Ovary (tissue), 9 donors: ENCODE measurements around the gene LAMA2. TPM values are rescaled to one million over a fixed set of nuclear protein-coding genes. Genes with fewer than 3 reads are reported as not detected.

ENCODE experiments used
- DNase-seq, 5 donors: peaks; one replicate each; pipeline ENCODE4 v3.0.0-alpha.2; 2019 to 2020
- H3K27ac ChIP-seq, 2 donors: fragments of 200-600 bp; one replicate each; pipeline versions ENCODE4 v1.5.1 to v1.8.0; 2019 to 2022
- H3K27me3 ChIP-seq: fragments of 200-600 bp; one replicate; pipeline ENCODE4 v1.8.0; 2022
- H3K36me3 ChIP-seq: fragments of 200-600 bp; sonication (generic); one replicate; pipeline ENCODE4 v1.5.1; 2019
- H3K4me1 ChIP-seq: one replicate; pipeline ENCODE4 v1.8.1; 2013; ENCODE audit warnings: mild to moderate bottlenecking, moderate library complexity; ENCODE audit not compliant: insufficient read depth
- H3K4me3 ChIP-seq: fragments of 200-600 bp; sonication (generic); one replicate; pipeline ENCODE4 v1.5.1; 2017
- H3K9me3 ChIP-seq, 2 donors: fragments of 200-600 bp in 1 of 2; sonication (generic) in 1 of 2; one replicate each; pipeline versions ENCODE4 v1.5.1 to v1.8.1; 2013 to 2019; ENCODE audit warnings: mild to moderate bottlenecking in 1 of 2, moderate library complexity in 1 of 2
- EP300 ChIP-seq: sonication (generic); formaldehyde crosslinking; IDR thresholded peaks from one replicate; pipeline ENCODE4 v1.6.1; 2017; ENCODE audit warnings: antibody characterized with exemption
- POLR2A ChIP-seq: fragments of 450-650 bp; IDR thresholded peaks from one replicate; pipeline ENCODE4 v1.6.1; 2017; ENCODE audit warnings: antibody characterized with exemption, mild to moderate bottlenecking, moderate library complexity
- WGBS, 3 donors: extraction: QIAGEN DNeasy Blood & Tissue Kit in 1 of 3; methylation state at CpG; one replicate each; pipeline versions ENCODE4 v1.1.5 to v1.1.7; 2013 to 2017; 5-methylcytosine and 5-hydroxymethylcytosine counted together
- intact Hi-C, 4 donors: fragments of 100-400 bp; cut with DNase I; formaldehyde crosslinking; loops; one replicate each; pipeline versions ENCODE4 v1.11.0 to v1.15.1; 2022 to 2023
- polyA plus RNA-seq, 2 donors: library from polyadenylated mRNA; stranded (reverse); fragments of 200-250 nt in 1 of 2; fragments of 350-450 nt in 1 of 2; fragmentation: Illumina TruSeq in 1 of 2; extraction: RNeasy Lipid Tissue Mini Kit (QIAGEN cat#74804) in 1 of 2; gene quantifications; one replicate each; pipeline ENCODE4 v1.2.3, GENCODE V29; 2013 to 2014
- total RNA-seq, 7 donors: library from RNA; depleted of rRNA in 2 of 7; stranded (reverse); fragments of >200 nt in 2 of 7; fragmentation: NEBNext Ultra II Directional in 3 of 7; extraction: Animal tissue kit (Norgen Biotek cat#: 25700) in 3 of 7; gene quantifications; one replicate each; pipeline versions ENCODE4 v1.1.0 to v1.2.4, GENCODE V29; 2016 to 2023
- TF ChIP-seq, protein P1 (sequence below), 3 donors: fragments of 450-650 bp in 2 of 3; fragments of 200-600 bp in 1 of 3; IDR thresholded peaks; one replicate each; pipeline versions ENCODE4 v1.5.1 to v1.8.0; 2016 to 2022; ENCODE audit warnings: antibody characterized with exemption in 3 of 3, mild to moderate bottlenecking in 1 of 3
- donor health status: DM: no; HTN: no; CAD: no; lungs with moderate emphysema.
- donor health status: DM: no; HTN: no; CAD: no.
- donor health status: Bipolar disorder and iron deficiency.
- donor health status: DM: yes; HTN: yes; CAD: no.
- donor health status: DM: no; HTN: no; CAD: no.
- donor health status: DM: yes; HTN: yes; CAD: no.

LAMA2 gene
- total and polyA plus RNA-seq, 9 donors, result 42.5 to 226 (median 121) TPM

DNA sequence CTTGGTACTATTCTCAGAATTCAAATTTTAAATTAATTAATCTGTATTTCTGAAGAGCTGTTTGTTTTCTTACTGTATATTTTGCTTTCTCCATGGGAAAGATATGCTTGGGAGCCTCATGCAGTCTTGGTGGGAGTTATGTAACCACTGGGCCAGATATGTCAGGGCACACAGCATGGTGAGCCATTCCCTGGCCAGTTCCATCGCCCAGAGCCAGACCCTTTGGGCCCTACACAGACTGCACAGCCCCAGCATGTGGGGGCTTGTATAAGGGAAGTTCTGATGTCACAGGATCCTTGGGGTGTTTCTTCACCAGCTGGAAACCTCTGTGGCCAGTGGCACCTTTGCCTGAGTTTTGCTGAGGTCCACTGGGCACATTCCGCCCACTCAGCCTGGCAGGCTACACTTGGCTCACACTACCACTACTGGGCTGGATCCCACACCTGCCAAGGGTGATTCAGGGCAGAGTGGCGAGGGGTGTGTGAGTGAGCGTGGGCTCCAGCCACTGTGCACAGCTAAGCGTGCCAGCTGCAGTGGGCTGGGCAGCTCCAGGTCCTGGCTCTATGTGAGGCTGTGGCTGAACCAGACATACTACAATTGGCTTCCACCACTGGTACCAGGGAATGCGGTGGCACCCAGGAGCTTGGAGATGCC is 533.5 kb downstream of the LAMA2 start:
- H3K27me3 ChIP-seq, result no peaks in the 10 kb centered on the region
- TF ChIP-seq EP300, result no peak
- TF ChIP-seq, protein P1, sequence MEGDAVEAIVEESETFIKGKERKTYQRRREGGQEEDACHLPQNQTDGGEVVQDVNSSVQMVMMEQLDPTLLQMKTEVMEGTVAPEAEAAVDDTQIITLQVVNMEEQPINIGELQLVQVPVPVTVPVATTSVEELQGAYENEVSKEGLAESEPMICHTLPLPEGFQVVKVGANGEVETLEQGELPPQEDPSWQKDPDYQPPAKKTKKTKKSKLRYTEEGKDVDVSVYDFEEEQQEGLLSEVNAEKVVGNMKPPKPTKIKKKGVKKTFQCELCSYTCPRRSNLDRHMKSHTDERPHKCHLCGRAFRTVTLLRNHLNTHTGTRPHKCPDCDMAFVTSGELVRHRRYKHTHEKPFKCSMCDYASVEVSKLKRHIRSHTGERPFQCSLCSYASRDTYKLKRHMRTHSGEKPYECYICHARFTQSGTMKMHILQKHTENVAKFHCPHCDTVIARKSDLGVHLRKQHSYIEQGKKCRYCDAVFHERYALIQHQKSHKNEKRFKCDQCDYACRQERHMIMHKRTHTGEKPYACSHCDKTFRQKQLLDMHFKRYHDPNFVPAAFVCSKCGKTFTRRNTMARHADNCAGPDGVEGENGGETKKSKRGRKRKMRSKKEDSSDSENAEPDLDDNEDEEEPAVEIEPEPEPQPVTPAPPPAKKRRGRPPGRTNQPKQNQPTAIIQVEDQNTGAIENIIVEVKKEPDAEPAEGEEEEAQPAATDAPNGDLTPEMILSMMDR (IDR thresholded peaks at IDR 0.05), result no peak
- TF ChIP-seq POLR2A, result no peak
- 98 to 100% (median 98%) methylated on average over 5 to 6 of the region's 6 CpGs for WGBS, 3 donors
- H3K27ac ChIP-seq, result no peak overlapping the region
- H3K4me1 ChIP-seq, result no peaks in the 10 kb centered on the region
- H3K4me3 ChIP-seq, result no peak overlapping the region
- DNase-seq, result no peak
- no peaks in the 10 kb centered on the region for H3K9me3 ChIP-seq
- H3K36me3 ChIP-seq, result no peaks in the 10 kb centered on the region
- intact Hi-C loops, result no loop called here

- Histone ChIP-seq H3K27ac (no peak overlapping the region), H3K27me3 (no peaks in the 10 kb centered on the region), H3K36me3 (no peaks in the 10 kb centered on the region), H3K4me3 (no peak overlapping the region), H3K9me3 (no peaks in the 10 kb centered on the region), H3K4me1 (no peaks in the 10 kb centered on the region)
- intact Hi-C loops, result no loop called here
- 92 to 97% (median 94%) methylated on average over 8 of the region's 8 CpGs for WGBS, 3 donors
- TF ChIP-seq, protein P1 (IDR thresholded peaks at IDR 0.05), result no peak
- TF ChIP-seq POLR2A, result no peak
- no peak for TF ChIP-seq EP300
- no peak for DNase-seq
Measured at GRCh38 chr6:129417416-129418086, 534.6 kb downstream of the LAMA2 start.

DNA sequence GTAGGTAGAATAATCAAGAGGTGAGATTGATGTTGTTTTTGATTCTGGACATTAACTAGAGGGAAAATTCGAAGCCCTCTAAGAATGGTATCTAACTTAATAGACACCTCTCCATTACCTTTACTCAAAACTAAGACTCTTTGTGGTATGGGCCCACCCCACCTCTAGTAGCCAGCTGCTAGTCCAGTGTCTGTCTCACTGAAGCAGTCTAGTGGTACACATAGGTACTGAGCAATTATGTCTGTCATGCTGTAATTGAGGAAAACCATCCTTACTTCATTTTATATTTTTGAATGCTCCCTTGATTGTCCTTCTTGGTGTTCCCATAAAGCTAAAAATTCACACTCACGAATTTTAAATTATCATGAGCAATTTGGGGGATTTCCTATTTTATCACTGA is 536.4 kb downstream of the LAMA2 start:
- WGBS, 3 donors, result 87 to 93% (median 87%) methylated on average over 2 of the region's 2 CpGs
- Histone ChIP-seq H3K27me3 (no peaks in the 10 kb centered on the region), H3K4me3 (no peak overlapping the region), H3K36me3 (no peaks in the 10 kb centered on the region), H3K4me1 (no peaks in the 10 kb centered on the region), H3K27ac (no peak overlapping the region), H3K9me3 (no peaks in the 10 kb centered on the region)
- intact Hi-C loops, result no loop called here
- TF ChIP-seq EP300 (no peak), POLR2A (no peak)
- TF ChIP-seq, protein P1 (IDR thresholded peaks at IDR 0.05), result no peak
- DNase-seq, result no peak

DNA sequence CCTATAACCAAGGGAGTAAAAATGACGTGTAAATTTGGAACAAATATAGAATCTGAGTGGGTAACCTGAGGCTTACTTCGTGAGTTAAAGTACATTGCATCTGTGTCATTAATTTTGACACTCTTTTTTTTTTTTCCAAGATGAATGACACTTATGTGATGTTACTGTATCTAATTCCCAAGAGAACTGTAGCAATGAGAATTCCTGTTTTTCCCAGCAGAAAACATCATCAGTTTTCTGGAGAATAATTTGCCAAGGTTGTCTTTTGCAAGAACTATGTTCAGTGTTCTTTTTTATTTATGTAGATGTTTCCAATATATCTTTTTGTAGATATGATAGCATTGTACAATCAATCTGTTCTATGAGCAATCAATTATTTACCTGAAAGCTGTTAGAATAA is 543.4 kb downstream of the LAMA2 start:
- WGBS, 3 donors, result 80 to 90% (median 88%) methylated on average over 2 of the region's 2 CpGs
- no peaks in the 10 kb centered on the region for H3K36me3 ChIP-seq

More for the DNA sequence above, 543.4 kb downstream of the LAMA2 start:
- TF ChIP-seq POLR2A (no peak), EP300 (no peak)
- TF ChIP-seq, protein P1 (IDR thresholded peaks at IDR 0.05), result no peak
- Histone ChIP-seq H3K4me3 (no peak overlapping the region), H3K27me3 (no peaks in the 10 kb centered on the region), H3K4me1 (no peaks in the 10 kb centered on the region), H3K9me3 (no peaks in the 10 kb centered on the region), H3K27ac (no peak overlapping the region)
- no peak for DNase-seq
- intact Hi-C loops, result no loop called here
